HepG2 (cell line): ENCODE data around the gene HEXD. TPM values are rescaled to one million over a fixed set of nuclear protein-coding genes. Genes with fewer than 3 reads are reported as not detected.

Experiments used
- ATF1 ChIP-seq: IDR thresholded peaks from 2 replicates; pipeline ENCODE4 v1.6.1; 2016; ENCODE audit warnings: mild to moderate bottlenecking, control low read depth
- FOSL2 ChIP-seq: sonication (generic); formaldehyde crosslinking; IDR thresholded peaks from 2 replicates; pipeline ENCODE4 v1.4.0; 2020; ENCODE audit warnings: missing genetic modification reagents
- FOXP1 ChIP-seq, 2 experiments: fragments of 450-650 bp in 1 of 2; IDR thresholded peaks; 2 replicates each; pipeline ENCODE4 v1.6.1; 2017 to 2018; ENCODE audit warnings: antibody characterized with exemption in 1 of 2
- PHF21A ChIP-seq: sonication (generic); formaldehyde crosslinking; IDR thresholded peaks from 2 replicates; pipeline ENCODE4 v1.5.0; 2020; ENCODE audit warnings: mild to moderate bottlenecking, missing genetic modification reagents
- PLRG1 ChIP-seq: fragments of 450-650 bp; conservative IDR thresholded peaks from 2 replicates; pipeline ENCODE4 v1.6.1; 2016
- RFX3 ChIP-seq: IDR thresholded peaks from 2 replicates; pipeline ENCODE4 v1.6.1; 2016; ENCODE audit warnings: missing biosample characterization, missing genetic modification reagents
- SSRP1 ChIP-seq: IDR thresholded peaks from 2 replicates; pipeline ENCODE4 v1.6.1; 2016; ENCODE audit warnings: control low read depth
- ZNF264 ChIP-seq: sonication (generic); formaldehyde crosslinking; IDR thresholded peaks from 2 replicates; pipeline ENCODE4 v1.4.0; 2020; ENCODE audit warnings: missing genetic modification reagents
- ZNF367 ChIP-seq: sonication (generic); formaldehyde crosslinking; IDR thresholded peaks from 2 replicates; pipeline ENCODE4 v1.4.0; 2020; ENCODE audit warnings: missing genetic modification reagents, borderline replicate concordance
- ZNF501 ChIP-seq: sonication (generic); formaldehyde crosslinking; IDR thresholded peaks from 2 replicates; pipeline ENCODE4 v1.5.1; 2020; ENCODE audit warnings: mild to moderate bottlenecking, moderate library complexity, missing genetic modification reagents
- ZNF713 ChIP-seq: sonication (generic); formaldehyde crosslinking; IDR thresholded peaks from 2 replicates; pipeline ENCODE4 v1.4.0; 2020; ENCODE audit warnings: mild to moderate bottlenecking, missing genetic modification reagents
- polyA plus RNA-seq, 8 experiments: library from polyadenylated mRNA; depleted of rRNA in 3 of 8; stranded (reverse) in 7 of 8; unstranded in 1 of 8; fragments of >200 nt; fragmentation: Illumina TruSeq in 4 of 8; extraction: Trizol in 4 of 8; gene quantifications; 2 replicates each; pipeline versions ENCODE4 v1.2.1 to v1.2.3, GENCODE V29; 2011 to 2016; ENCODE audit warnings: low read depth in 4 of 8, missing spikeins in 1 of 8, mixed read lengths in 1 of 8; ENCODE audit not compliant: insufficient read depth in 1 of 8
- total RNA-seq, 5 experiments: library from RNA; depleted of rRNA; stranded (reverse); fragments of >200 nt; fragmentation: Illumina TruSeq; extraction: Trizol; gene quantifications; 2 replicates each; pipeline ENCODE4 v1.2.3, GENCODE V29; 2016; ENCODE audit warnings: low read depth in 1 of 5
- TF ChIP-seq, protein P1 (sequence below): fragments of 450-650 bp; IDR thresholded peaks from 2 replicates; pipeline ENCODE4 v1.6.1; 2017; ENCODE audit warnings: mild to moderate bottlenecking
- TF ChIP-seq, protein P2 (sequence below): sonication (generic); formaldehyde crosslinking; IDR thresholded peaks from 2 replicates; pipeline ENCODE4 v1.8.0; 2022; ENCODE audit warnings: mild to moderate bottlenecking, missing genetic modification reagents, moderate library complexity
- TF ChIP-seq, protein P3 (sequence below): sonication (generic); formaldehyde crosslinking; IDR thresholded peaks from 2 replicates; pipeline ENCODE4 v1.5.0; 2020; ENCODE audit warnings: mild to moderate bottlenecking, missing genetic modification reagents
- TF ChIP-seq, protein P4 (sequence below): sonication (generic); formaldehyde crosslinking; IDR thresholded peaks from 2 replicates; pipeline ENCODE4 v1.4.0; 2020; ENCODE audit warnings: missing genetic modification reagents
- TF ChIP-seq, protein P5 (sequence below): IDR thresholded peaks from 2 replicates; pipeline ENCODE4 v1.6.1; 2016; ENCODE audit warnings: missing genetic modification reagents, missing compliant biosample characterization

The HEXD gene
- total and polyA plus RNA-seq, 2 of the 13 experiments (the other 11 are each of a cell fraction or from before 2014, with no cell fraction given): 22.3 to 41.8 TPM

DNA sequence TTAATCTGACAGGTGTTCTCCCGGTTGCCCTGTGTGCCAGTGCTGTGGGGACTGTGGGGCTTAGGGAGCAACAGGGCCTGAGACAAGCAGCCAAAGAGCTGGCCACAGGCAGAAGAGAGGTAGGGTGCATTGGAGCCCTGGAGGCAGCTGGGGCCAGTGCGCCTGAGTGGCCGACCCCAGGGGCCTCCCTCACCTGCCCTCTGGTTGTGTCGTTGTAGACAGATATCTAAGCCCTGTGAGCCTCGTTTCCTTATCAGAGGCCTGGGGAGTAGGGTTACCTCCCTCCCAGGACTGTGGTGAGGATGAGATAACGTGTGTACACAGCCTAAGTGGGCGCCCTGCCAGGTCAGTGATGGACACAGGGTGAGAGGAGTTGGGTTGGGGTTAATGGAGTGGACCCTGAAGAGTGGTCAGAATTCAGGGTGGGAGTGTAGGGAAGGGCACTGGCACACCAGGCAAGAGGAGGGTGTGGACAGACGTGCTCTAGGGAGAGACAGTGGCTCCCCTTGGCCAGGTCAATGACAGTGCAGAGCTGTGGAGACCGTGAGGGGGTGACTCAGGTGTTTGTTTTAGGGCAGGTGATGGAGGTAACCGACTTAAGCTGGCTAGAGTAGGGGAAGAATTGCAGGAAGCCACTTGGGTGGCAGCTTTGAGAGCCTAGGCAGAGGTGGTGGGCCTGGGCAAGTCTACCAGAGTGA, 43.8 kb downstream of the HEXD start (continued):
- TF ChIP-seq, protein P1, sequence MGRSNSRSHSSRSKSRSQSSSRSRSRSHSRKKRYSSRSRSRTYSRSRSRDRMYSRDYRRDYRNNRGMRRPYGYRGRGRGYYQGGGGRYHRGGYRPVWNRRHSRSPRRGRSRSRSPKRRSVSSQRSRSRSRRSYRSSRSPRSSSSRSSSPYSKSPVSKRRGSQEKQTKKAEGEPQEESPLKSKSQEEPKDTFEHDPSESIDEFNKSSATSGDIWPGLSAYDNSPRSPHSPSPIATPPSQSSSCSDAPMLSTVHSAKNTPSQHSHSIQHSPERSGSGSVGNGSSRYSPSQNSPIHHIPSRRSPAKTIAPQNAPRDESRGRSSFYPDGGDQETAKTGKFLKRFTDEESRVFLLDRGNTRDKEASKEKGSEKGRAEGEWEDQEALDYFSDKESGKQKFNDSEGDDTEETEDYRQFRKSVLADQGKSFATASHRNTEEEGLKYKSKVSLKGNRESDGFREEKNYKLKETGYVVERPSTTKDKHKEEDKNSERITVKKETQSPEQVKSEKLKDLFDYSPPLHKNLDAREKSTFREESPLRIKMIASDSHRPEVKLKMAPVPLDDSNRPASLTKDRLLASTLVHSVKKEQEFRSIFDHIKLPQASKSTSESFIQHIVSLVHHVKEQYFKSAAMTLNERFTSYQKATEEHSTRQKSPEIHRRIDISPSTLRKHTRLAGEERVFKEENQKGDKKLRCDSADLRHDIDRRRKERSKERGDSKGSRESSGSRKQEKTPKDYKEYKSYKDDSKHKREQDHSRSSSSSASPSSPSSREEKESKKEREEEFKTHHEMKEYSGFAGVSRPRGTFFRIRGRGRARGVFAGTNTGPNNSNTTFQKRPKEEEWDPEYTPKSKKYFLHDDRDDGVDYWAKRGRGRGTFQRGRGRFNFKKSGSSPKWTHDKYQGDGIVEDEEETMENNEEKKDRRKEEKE: no peak
- TF ChIP-seq, protein P2, sequence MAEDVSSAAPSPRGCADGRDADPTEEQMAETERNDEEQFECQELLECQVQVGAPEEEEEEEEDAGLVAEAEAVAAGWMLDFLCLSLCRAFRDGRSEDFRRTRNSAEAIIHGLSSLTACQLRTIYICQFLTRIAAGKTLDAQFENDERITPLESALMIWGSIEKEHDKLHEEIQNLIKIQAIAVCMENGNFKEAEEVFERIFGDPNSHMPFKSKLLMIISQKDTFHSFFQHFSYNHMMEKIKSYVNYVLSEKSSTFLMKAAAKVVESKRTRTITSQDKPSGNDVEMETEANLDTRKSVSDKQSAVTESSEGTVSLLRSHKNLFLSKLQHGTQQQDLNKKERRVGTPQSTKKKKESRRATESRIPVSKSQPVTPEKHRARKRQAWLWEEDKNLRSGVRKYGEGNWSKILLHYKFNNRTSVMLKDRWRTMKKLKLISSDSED: no peak
- TF ChIP-seq FOSL2 (CRISPR knock-in tag) (peak; percentile 72), ATF1 (CRISPR knock-in tag) (no peak), ZNF713 (no peak), SSRP1 (CRISPR knock-in tag) (no peak), RFX3 (CRISPR knock-in tag) (no peak), ZNF264 (peak; percentile 31; the same call in 1 of the 2 replicates), PLRG1 (no peak), PHF21A (CRISPR knock-in tag) (peak; percentile 70; the same call in 1 of the 2 replicates), FOXP1 (IDR thresholded peaks at IDR 0.05) (no peak), FOXP1 (CRISPR knock-in tag; IDR thresholded peaks at IDR 0.05) (0 out of 2 replicates have a peak, but pooled peaks have one; percentile 39), ZNF501 (CRISPR knock-in tag) (peak; percentile 57; the same call in 1 of the 2 replicates), ZNF367 (CRISPR knock-in tag) (no peak)
- TF ChIP-seq, protein P3, sequence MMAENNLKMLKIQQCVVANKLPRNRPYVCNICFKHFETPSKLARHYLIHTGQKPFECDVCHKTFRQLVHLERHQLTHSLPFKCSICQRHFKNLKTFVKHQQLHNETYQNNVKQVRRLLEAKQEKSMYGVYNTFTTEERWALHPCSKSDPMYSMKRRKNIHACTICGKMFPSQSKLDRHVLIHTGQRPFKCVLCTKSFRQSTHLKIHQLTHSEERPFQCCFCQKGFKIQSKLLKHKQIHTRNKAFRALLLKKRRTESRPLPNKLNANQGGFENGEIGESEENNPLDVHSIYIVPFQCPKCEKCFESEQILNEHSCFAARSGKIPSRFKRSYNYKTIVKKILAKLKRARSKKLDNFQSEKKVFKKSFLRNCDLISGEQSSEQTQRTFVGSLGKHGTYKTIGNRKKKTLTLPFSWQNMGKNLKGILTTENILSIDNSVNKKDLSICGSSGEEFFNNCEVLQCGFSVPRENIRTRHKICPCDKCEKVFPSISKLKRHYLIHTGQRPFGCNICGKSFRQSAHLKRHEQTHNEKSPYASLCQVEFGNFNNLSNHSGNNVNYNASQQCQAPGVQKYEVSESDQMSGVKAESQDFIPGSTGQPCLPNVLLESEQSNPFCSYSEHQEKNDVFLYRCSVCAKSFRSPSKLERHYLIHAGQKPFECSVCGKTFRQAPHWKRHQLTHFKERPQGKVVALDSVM (CRISPR knock-in tag): peak; percentile 66; the same call in 1 of the 2 replicates
- TF ChIP-seq, protein P4, sequence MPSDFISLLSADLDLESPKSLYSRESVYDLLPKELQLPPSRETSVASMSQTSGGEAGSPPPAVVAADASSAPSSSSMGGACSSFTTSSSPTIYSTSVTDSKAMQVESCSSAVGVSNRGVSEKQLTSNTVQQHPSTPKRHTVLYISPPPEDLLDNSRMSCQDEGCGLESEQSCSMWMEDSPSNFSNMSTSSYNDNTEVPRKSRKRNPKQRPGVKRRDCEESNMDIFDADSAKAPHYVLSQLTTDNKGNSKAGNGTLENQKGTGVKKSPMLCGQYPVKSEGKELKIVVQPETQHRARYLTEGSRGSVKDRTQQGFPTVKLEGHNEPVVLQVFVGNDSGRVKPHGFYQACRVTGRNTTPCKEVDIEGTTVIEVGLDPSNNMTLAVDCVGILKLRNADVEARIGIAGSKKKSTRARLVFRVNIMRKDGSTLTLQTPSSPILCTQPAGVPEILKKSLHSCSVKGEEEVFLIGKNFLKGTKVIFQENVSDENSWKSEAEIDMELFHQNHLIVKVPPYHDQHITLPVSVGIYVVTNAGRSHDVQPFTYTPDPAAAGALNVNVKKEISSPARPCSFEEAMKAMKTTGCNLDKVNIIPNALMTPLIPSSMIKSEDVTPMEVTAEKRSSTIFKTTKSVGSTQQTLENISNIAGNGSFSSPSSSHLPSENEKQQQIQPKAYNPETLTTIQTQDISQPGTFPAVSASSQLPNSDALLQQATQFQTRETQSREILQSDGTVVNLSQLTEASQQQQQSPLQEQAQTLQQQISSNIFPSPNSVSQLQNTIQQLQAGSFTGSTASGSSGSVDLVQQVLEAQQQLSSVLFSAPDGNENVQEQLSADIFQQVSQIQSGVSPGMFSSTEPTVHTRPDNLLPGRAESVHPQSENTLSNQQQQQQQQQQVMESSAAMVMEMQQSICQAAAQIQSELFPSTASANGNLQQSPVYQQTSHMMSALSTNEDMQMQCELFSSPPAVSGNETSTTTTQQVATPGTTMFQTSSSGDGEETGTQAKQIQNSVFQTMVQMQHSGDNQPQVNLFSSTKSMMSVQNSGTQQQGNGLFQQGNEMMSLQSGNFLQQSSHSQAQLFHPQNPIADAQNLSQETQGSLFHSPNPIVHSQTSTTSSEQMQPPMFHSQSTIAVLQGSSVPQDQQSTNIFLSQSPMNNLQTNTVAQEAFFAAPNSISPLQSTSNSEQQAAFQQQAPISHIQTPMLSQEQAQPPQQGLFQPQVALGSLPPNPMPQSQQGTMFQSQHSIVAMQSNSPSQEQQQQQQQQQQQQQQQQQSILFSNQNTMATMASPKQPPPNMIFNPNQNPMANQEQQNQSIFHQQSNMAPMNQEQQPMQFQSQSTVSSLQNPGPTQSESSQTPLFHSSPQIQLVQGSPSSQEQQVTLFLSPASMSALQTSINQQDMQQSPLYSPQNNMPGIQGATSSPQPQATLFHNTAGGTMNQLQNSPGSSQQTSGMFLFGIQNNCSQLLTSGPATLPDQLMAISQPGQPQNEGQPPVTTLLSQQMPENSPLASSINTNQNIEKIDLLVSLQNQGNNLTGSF: no peak
- TF ChIP-seq, protein P5, sequence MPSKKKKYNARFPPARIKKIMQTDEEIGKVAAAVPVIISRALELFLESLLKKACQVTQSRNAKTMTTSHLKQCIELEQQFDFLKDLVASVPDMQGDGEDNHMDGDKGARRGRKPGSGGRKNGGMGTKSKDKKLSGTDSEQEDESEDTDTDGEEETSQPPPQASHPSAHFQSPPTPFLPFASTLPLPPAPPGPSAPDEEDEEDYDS (CRISPR knock-in tag): peak; percentile 23; the same call in 1 of the 2 replicates
